ENCODE results near the gene RNF166.
A peak's percentile ranks its signal among the peaks of the same experiment; 100 is the strongest.
"Not testable (repeated sequence)": the region's sequence is repeated elsewhere in the genome, so short reads cannot be mapped to it uniquely, and the experiment has no call there.

The RNF166 gene

GRCh38 chr16:88669980-88670379 lies 36.2 kb downstream of the RNF166 start:
- DNase-seq = no peak

- not testable (repeated sequence) for DNase-seq
These were observed 36.7 kb downstream of the RNF166 start for GRCh38 chr16:88669493-88669892.

- no peak for DNase-seq
These were observed 38.7 kb downstream of the RNF166 start for GRCh38 chr16:88667461-88667860.

GRCh38 chr16:88665570-88665969 lies 40.6 kb downstream of the RNF166 start:
- no peak for DNase-seq

- no peak for DNase-seq
These were observed 41.1 kb downstream of the RNF166 start for GRCh38 chr16:88665148-88665547.

GRCh38 chr16:88662843-88663606 lies 43.2 kb downstream of the RNF166 start, which contains the start of gene MVD:
Gene MVD (minus strand): TSS chr16:88663091. CDS start chr16:88663080, 11 bp downstream.
- DNase-seq = peak; percentile 96 to 97

GRCh38 chr16:88662222-88662842 lies 43.9 kb downstream of the RNF166 start:
- no peak for DNase-seq

GRCh38 chr16:88661468-88661867 lies 44.7 kb downstream of the RNF166 start:
- no peak for DNase-seq

GRCh38 chr16:88659160-88659559 lies 47.0 kb downstream of the RNF166 start:
- no peak for DNase-seq

- DNase-seq = no peak
These were observed 47.5 kb downstream of the RNF166 start for GRCh38 chr16:88658714-88659113.

- no peak for DNase-seq
These were observed 48.8 kb downstream of the RNF166 start for GRCh38 chr16:88657371-88657770.

GRCh38 chr16:88656291-88656980 lies 49.8 kb downstream of the RNF166 start:
- DNase-seq = no peak

GRCh38 chr16:88655733-88656281 lies 50.4 kb downstream of the RNF166 start:
- DNase-seq = no peak

GRCh38 chr16:88655053-88655732 lies 51.0 kb downstream of the RNF166 start:
- no peak for DNase-seq

- DNase-seq = no peak
These were observed 51.7 kb downstream of the RNF166 start for GRCh38 chr16:88654363-88655052.

- DNase-seq = peak; percentile 48 to 56
These were observed 52.4 kb downstream of the RNF166 start for GRCh38 chr16:88653596-88654362.

GRCh38 chr16:88653101-88653500 lies 53.1 kb downstream of the RNF166 start:
- DNase-seq = no peak

- no peak for DNase-seq
These were observed 53.5 kb downstream of the RNF166 start for GRCh38 chr16:88652762-88653063.

GRCh38 chr16:88651989-88652761 lies 54.0 kb downstream of the RNF166 start:
- no peak for DNase-seq

GRCh38 chr16:88651276-88651988 lies 54.8 kb downstream of the RNF166 start:
- peak; percentile 87 for DNase-seq
